Fibroblast of skin of right quadriceps (primary cell): Measurements from ENCODE around the gene CD244.
"Not testable (repeated sequence)": the region's sequence is repeated elsewhere in the genome, so short reads cannot be mapped to it uniquely, and the experiment has no call there.

Experiments
- DNase-seq: peaks from one replicate; pipeline ENCODE4 v3.0.0-alpha.2; 2013

CD244 gene

GRCh38 chr1:160862203-160863060 lies at the start of gene CD244:
CD244 (minus strand) TSS chr1:160862887; CDS start chr1:160862677, 210 bp downstream.
- no peak for DNase-seq

DNA sequence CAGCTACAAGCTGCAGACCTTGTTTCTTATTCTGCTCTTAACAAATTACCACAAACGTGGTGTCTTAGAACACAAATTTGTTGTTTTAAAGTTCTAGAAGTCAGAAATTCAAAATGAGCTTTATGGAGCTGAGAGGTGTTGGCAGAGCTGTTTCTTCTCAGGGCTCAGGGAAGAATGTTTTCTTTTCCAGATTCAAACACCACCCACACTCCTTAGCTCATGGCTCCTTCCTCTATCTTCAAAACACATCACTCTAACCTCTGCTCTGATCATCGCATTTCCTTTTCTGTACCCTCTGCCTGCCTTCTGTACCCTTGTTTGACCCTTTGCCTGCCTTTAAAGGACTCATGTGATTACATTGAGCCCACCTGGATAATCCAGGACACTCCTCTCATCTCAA lies 49.2 kb upstream of the CD244 start:
- DNase-seq = no peak

GRCh38 chr1:160911441-160911840 lies 48.8 kb upstream of the CD244 start:
- DNase-seq = no peak

DNA sequence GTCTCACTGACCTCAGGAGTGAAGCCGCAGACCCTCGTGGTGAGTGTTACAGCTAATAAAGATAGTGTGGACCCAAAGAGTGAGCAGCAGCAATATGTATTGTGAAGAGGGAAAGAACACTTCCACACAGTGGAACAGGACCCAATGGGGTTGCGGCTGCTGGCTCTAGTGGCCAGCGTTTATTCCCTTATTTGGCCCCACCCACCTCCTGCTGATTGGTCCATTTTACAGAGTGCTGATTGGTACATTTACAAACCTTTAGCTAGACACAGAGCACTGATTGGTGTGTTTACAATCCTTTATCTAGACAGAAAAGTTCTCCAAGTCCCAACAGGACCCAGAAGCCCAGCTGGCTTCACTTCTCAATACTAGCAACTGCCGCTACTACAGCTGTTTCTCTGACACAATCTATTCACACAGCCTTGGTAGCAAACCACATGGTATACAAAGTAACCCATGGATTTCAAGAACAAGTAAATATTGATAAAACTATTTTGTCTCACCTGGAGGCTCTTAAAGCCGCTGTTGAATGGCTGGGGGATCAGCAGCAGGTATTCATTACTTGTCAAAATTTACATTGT lies 47.6 kb upstream of the CD244 start:
- DNase-seq = no peak

- no peak for DNase-seq
These were observed 45.3 kb upstream of the CD244 start for GRCh38 chr1:160907976-160908375.

GRCh38 chr1:160905617-160905989 lies 42.9 kb upstream of the CD244 start:
- DNase-seq = no peak

GRCh38 chr1:160904783-160905616 lies 42.3 kb upstream of the CD244 start:
- no peak for DNase-seq

- not testable (repeated sequence) for DNase-seq
These were observed 39.6 kb upstream of the CD244 start for GRCh38 chr1:160902251-160902650.

DNA sequence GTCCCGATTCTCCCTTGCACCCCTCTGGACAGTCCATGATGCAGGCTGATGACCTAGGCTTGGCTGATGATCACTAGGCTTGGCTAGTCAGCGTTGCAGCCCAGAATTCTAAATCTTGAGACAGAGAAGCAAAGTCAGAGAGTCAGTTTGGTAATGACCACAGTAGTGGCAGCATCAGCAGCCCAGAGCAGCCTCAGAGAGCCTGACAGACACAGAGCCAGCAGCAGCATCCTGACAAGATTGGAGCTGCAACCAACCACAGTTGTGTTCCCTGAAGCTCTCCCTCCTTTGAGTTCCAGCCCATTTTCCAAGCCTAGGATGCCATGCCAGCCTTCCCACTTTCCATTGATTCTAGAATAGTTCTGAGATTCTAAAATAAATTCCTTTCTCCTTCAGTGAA lies 39.1 kb upstream of the CD244 start:
- no peak for DNase-seq

GRCh38 chr1:160900683-160901082 lies 38.0 kb upstream of the CD244 start:
- DNase-seq = not testable (repeated sequence)

DNA sequence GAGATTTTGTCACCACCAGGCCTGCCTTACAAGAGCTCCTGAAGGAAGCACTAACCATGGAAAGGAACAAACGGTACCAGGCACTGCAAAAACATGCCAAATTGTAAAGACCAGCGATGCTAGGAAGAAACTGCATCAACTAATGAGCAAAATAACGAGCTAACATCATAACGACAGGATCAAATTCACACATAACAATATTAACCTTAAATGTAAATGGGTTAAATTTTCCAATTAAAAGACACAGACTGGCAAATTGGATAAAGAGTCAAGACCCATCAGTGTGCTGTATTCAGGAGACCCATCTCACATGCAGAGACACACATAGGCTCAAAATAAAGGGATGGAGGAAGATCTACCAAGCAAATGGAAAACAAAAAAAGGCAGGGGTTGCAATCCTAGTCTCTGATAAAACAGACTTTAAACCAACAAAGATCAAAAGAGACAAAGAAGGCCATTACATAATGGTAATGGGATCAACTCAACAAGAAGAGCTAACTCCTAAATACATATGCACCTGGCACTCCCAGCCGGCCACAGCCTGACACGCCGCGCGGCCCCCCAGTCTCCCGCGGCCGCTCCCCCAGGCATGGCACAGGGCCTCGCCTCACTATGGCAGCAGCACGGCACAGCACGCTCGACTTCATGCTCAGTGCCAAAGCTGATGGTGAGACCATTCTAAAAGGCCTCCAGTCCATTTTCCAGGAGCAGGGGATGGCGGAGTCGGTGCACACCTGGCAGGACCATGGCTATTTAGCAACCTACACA lies 31.9 kb upstream of the CD244 start:
- DNase-seq = not testable (repeated sequence)

- DNase-seq = no peak
These were observed 28.8 kb upstream of the CD244 start for GRCh38 chr1:160891474-160891873.

DNA sequence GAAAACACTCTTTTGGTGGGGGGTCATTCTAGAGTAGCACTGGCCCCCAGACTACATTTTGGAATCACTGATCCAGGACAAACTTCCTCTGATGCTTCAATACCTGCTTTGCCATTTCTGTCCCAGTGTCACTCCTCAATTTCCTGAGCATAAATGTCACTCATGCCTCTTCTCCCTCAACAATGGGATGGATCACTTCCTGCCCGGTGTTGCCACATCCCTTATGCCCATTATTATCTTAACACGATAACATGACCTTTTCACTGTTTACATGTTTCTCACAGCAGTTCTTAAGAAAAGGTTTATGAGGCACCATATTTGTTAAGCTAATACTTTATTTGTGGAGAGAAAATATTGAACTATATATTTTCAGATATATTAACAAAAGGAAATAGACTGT lies 26.2 kb upstream of the CD244 start:
- DNase-seq = no peak

DNA sequence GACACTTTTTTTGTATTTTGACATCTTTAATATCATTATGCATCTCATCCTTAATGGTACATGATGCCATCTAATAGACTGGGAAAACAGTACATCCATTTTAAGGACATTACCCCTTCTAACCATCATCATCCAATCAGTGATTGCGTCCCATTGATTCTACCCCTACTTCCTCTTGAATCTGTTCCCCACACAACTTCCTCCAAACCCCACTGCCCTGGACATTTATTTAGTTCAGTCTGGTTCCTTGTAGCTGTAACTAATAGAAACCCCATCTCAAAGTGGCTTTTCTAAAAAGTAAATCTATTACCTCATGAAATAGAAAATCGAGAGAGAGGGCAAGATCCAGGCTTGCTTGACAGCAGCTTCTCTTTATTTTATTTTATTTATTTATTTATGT lies 24.4 kb upstream of the CD244 start:
- DNase-seq = no peak

- no peak for DNase-seq
These were observed 22.4 kb upstream of the CD244 start, which contains the start of gene ITLN1 for GRCh38 chr1:160885042-160885441. ITLN1 (minus strand) TSS chr1:160885180; CDS start chr1:160884877, 303 bp downstream.

GRCh38 chr1:160884579-160884978 lies 21.9 kb upstream of the CD244 start:
- no peak for DNase-seq

DNA sequence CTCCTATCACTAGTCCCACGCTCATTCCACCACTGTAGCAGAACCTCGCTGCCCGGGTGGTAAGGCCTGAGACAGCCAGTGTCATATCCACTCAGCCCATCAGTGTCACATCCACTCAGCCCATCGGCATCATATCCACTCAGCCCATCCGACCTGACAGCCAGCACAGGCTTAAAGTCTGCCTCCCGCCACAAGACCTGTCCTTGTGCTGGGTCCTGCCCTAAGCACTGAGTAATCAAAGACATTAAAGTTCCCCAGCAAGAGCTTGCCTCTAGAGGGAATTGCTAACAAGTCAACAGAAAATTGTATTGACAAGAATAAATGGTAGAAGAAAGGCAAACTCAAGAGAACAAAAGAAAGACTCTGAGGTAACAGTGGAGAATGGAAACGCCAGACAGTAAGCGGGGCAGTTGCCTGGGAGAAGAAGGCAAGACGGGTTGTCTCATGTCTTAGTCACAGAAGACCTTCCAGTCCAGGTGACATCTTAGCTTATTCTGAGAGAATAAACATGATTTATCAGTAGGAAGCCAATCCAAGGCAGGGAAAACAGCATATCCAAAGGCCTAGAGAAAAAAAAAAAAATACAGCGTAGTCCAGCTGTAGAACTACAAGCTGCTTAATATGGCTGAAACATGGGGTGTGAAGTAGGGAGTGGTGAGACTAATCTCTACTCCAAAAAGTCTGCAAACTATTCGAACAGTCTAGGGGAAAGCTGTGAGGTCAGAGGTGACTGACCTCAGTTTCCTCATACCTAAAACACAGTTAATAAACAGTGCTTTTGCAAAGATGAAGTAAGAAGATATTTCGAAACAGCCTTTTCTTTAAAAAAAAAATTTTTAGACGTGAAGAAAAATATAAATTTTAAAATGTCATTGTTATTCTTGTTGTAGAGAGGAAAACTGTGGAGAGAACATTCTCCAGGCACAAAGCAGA lies 21.2 kb upstream of the CD244 start:
- no peak for DNase-seq

DNA sequence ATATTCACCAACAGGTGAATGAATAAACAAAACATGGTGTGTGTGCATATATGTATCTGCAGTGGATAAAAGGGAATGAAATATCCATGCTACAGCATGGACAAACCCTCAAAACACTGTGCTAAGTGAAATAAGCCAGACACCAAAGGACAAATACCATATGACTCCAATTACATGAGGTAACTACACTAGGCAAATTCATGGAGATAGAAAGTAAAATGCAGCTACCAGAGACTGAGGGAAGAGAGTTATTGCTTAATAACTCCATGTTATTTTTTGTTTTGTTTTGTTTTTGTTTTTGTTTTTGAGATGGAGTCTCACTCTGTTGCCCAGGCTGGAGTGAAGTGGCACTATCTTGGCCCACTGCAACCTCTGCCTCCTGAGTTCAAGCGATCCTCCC lies 19.9 kb upstream of the CD244 start:
- DNase-seq = no peak

- DNase-seq = not testable (repeated sequence)
These were observed 18.6 kb upstream of the CD244 start for GRCh38 chr1:160881264-160881663.

GRCh38 chr1:160880216-160880615 lies 17.5 kb upstream of the CD244 start:
- no peak for DNase-seq

GRCh38 chr1:160879056-160879455 lies 16.4 kb upstream of the CD244 start:
- no peak for DNase-seq

DNA sequence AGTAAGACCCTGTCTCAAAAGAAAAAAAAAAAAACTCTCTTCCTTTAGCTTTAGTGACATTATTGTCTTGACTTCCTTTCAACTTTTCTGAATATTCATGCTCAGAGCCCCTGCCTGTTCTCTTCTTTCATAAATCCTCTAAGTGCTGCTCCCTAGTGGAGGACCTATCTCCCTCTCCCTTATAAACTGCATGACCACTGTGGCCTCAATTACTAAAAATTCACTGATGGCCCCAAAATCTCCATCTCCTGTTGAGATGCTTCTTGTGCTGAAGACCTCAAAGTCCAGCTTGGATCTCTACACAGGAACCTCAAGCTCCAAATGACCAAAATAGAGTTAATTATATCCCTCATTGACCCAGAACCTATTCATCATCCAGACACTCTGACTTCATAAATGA lies 14.5 kb upstream of the CD244 start:
- no peak for DNase-seq
